Heart left ventricle (tissue), 13 donors: ENCODE measurements around the gene KCNJ12.
"Not testable (repeated sequence)": the region's sequence is repeated elsewhere in the genome, so short reads cannot be mapped to it uniquely, and the experiment has no call there.

ENCODE experiments used
- CTCF ChIP-seq, 12 donors: fragments of 200-600 bp; sonication (generic) in 4 of 12; IDR thresholded peaks; one replicate each; pipeline versions ENCODE4 v1.5.0 to v1.8.0; 2018 to 2022; ENCODE audit warnings: antibody characterized with exemption in 12 of 12, mild to moderate bottlenecking in 5 of 12
- POLR2A ChIP-seq, 2 donors: fragments of 450-650 bp; IDR thresholded peaks; one replicate each; pipeline ENCODE4 v1.6.1; 2017; ENCODE audit warnings: antibody characterized with exemption in 2 of 2, mild to moderate bottlenecking in 2 of 2, moderate library complexity in 2 of 2
- donor health status: ischemic (EF 13 %, LVEDD 7.1; RV severe dilation, severe dysfunction).
- donor health status: DM: no; HTN: yes; CAD: no.
- donor health status: DM: no; HTN: no; CAD: no.
- donor health status: ischemic (EF 25% LVEDD 6.9; RV normal size, moderate dysfunction).
- donor health status: ischemic (EF 25% LVEDD 5.7; RV mildly dilated, moderate dysfunction).
- donor health status: ischemic (EF 35%, LVEDD 5.7; RV mildly dilated, moderate dysfunction).
- donor health status: nonischemic (EF 11% LVEDD 7.7; RV severe dilation, severe dysfunction).
- donor health status: DM: yes; HTN: yes; CAD: no.
- donor health status: PGD.
- donor health status: ischemic (EF 29% LVEDD 5.4; RV normal size, mild dysfunction).
- donor health status: nonischemic (EF 23%, LVEDD 6.1; RV moderate dilation, normal function).

- TF ChIP-seq CTCF, POLR2A (IDR thresholded peaks at IDR 0.05): not testable (repeated sequence)
Measured at GRCh38 chr17:21327921-21328320, 48.2 kb upstream of the KCNJ12 start.
